Measurements from ENCODE around the gene PEX14. TPM values are rescaled to one million over a fixed set of nuclear protein-coding genes. Genes with fewer than 3 reads are reported as not detected.

Gene PEX14
- total and polyA plus RNA-seq, 2 experiments from 2014 or later: 17.6 to 19.6 TPM

- Histone ChIP-seq H2AFZ (no peak overlapping the region), H3K4me1 (ENCODE audit: insufficient read depth) (peaks cover 36% of the 10 kb centered on the region), H3K27me3 (ENCODE audit: insufficient read depth) (no peaks in the 10 kb centered on the region), H3K36me3 (ENCODE audit: insufficient read depth) (no peaks in the 10 kb centered on the region), H3K9me2 (ENCODE audit: insufficient read depth) (no peaks in the 10 kb centered on the region), H3K27ac (ENCODE audit: low read depth) (0 out of 2 replicates have a peak overlapping the region, but pooled peaks have one; percentile 39), H3F3A (replicated peaks; ENCODE audit: low read depth) (no peaks in the 10 kb centered on the region; the same call in 1 of the 2 replicates), H4K20me1 (replicated peaks; ENCODE audit: insufficient read depth) (no peaks in the 10 kb centered on the region), H3K4me3 (no peak overlapping the region), H3K79me2 (replicated peaks; ENCODE audit: insufficient read depth) (no peaks in the 10 kb centered on the region; the same call in 1 of the 2 replicates), H3K4me2 (no peak overlapping the region)
- no peak overlapping the region; the same call in 1 of the 2 replicates for H3K27ac Mint-ChIP-seq
- ATAC-seq (no peak), DNase-seq (ENCODE audit: low spot score) (no peak)
- peaks cover 13% of the 10 kb centered on the region for H3K36me3 Mint-ChIP-seq (ENCODE audit: low read depth)
- peaks cover 29% of the 10 kb centered on the region for H3K4me1 Mint-ChIP-seq
- no peak overlapping the region for H3K4me3 Mint-ChIP-seq
- peaks cover 7% of the 10 kb centered on the region for H3K9me3 Mint-ChIP-seq
- no peak for TF ChIP-seq CREB1 (CRISPR knock-in tag; IDR thresholded peaks at IDR 0.05; ENCODE audit: low read depth)
- TF ChIP-seq JUNB (IDR thresholded peaks at IDR 0.05; ENCODE audit: unreplicated experiment): no peak
- no peak for TF ChIP-seq EZH2 (IDR thresholded peaks at IDR 0.05; ENCODE audit: low read depth, unreplicated experiment)
- TF ChIP-seq ZNF114 (CRISPR knock-in tag; IDR thresholded peaks at IDR 0.05): no peak
- TF ChIP-seq STAT1 (IDR thresholded peaks at IDR 0.05; ENCODE audit: unreplicated experiment): no peak
- no peak for TF ChIP-seq ZNF462 (CRISPR knock-in tag; IDR thresholded peaks at IDR 0.05)
- no peak for TF ChIP-seq ZNF331 (CRISPR knock-in tag; IDR thresholded peaks at IDR 0.05; ENCODE audit: low read depth)
- TF ChIP-seq, protein P1, sequence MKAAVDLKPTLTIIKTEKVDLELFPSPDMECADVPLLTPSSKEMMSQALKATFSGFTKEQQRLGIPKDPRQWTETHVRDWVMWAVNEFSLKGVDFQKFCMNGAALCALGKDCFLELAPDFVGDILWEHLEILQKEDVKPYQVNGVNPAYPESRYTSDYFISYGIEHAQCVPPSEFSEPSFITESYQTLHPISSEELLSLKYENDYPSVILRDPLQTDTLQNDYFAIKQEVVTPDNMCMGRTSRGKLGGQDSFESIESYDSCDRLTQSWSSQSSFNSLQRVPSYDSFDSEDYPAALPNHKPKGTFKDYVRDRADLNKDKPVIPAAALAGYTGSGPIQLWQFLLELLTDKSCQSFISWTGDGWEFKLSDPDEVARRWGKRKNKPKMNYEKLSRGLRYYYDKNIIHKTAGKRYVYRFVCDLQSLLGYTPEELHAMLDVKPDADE (IDR thresholded peaks at IDR 0.05): no peak
- TF ChIP-seq NANOG (IDR thresholded peaks at IDR 0.05; ENCODE audit: borderline replicate concordance): no peak
- no peak for TF ChIP-seq CTCF (conservative IDR thresholded peaks at IDR 0.05; ENCODE audit: low read depth in 2 of 2)
- TF ChIP-seq POLR2AphosphoS5 (IDR thresholded peaks at IDR 0.05; ENCODE audit: low read depth): no peak
- TF ChIP-seq REST (IDR thresholded peaks at IDR 0.05; ENCODE audit: unreplicated experiment): no peak
- no peak for TF ChIP-seq EZH2phosphoT487 (IDR thresholded peaks at IDR 0.05; ENCODE audit: unreplicated experiment)
- peaks cover 7% of the 10 kb centered on the region for H3K27me3 Mint-ChIP-seq (ENCODE audit: insufficient read depth, low read depth, poor library complexity)
Measured at GRCh38 chr1:10559386-10559785, 84.6 kb downstream of the PEX14 start.

Data from GM23338 (cell line).